ENCODE measurements around the gene CLK3.
"Not testable (repeated sequence)": the region's sequence is repeated elsewhere in the genome, so short reads cannot be mapped to it uniquely, and the experiment has no call there.

CLK3 gene

GRCh38 chr15:74646480-74646879 lies 30.8 kb downstream of the CLK3 start:
- no peak for DNase-seq

GRCh38 chr15:74648051-74648842 lies 32.6 kb downstream of the CLK3 start:
- DNase-seq = no peak

- DNase-seq = no peak
These were observed 35.7 kb downstream of the CLK3 start for GRCh38 chr15:74651242-74651741.

- DNase-seq = no peak
These were observed 37.9 kb downstream of the CLK3 start for GRCh38 chr15:74653426-74654102.

- DNase-seq = no peak
These were observed 39.8 kb downstream of the CLK3 start for GRCh38 chr15:74655424-74655823.

- DNase-seq = peak; percentile 81
These were observed 41.4 kb downstream of the CLK3 start for GRCh38 chr15:74656935-74657535.

- DNase-seq = no peak
These were observed 42.2 kb downstream of the CLK3 start for GRCh38 chr15:74657846-74658245.

GRCh38 chr15:74661280-74661679 lies 45.6 kb downstream of the CLK3 start:
- DNase-seq = not testable (repeated sequence)

- DNase-seq = no peak
These were observed 46.6 kb downstream of the CLK3 start for GRCh38 chr15:74662064-74662860.

GRCh38 chr15:74663303-74664027 lies 47.8 kb downstream of the CLK3 start:
- no peak for DNase-seq

GRCh38 chr15:74664028-74664616 lies 48.5 kb downstream of the CLK3 start:
- DNase-seq = no peak

GRCh38 chr15:74664670-74665069 lies 49.0 kb downstream of the CLK3 start:
- no peak for DNase-seq

GRCh38 chr15:74667975-74668374 lies 52.3 kb downstream of the CLK3 start:
- no peak for DNase-seq

GRCh38 chr15:74669627-74670026 lies 54.0 kb downstream of the CLK3 start:
- no peak for DNase-seq

GRCh38 chr15:74674161-74674560 lies 58.5 kb downstream of the CLK3 start:
- no peak for DNase-seq

- DNase-seq = no peak
These were observed 61.2 kb downstream of the CLK3 start for GRCh38 chr15:74676801-74677200.

Data from NCI-H524 treated with DMSO at 0.1 percent for 48 hours (cell line).